GM19452 (cell line): ENCODE results near the gene UNC5B.
"Not testable (repeated sequence)": the region's sequence is repeated elsewhere in the genome, so short reads cannot be mapped to it uniquely, and the experiment has no call there.

ENCODE experiments used
- ATAC-seq: cut with Tn5 transposase; IDR thresholded peaks from one replicate; pipeline ENCODE4 v1.9.1; 2021; ENCODE audit not compliant: unreplicated experiment

Gene UNC5B

GRCh38 chr10:71266147-71266917 lies 54.0 kb downstream of the UNC5B start:
- ATAC-seq: no peak

GRCh38 chr10:71266918-71267442 lies 54.6 kb downstream of the UNC5B start:
- no peak for ATAC-seq

GRCh38 chr10:71267508-71268240 lies 55.3 kb downstream of the UNC5B start:
- no peak for ATAC-seq

- no peak for ATAC-seq
Observed at GRCh38 chr10:71268247-71268691, 55.9 kb downstream of the UNC5B start.

- no peak for ATAC-seq
Observed at GRCh38 chr10:71268758-71269157, 56.4 kb downstream of the UNC5B start.

- ATAC-seq: no peak
Observed at GRCh38 chr10:71269301-71270288, 57.2 kb downstream of the UNC5B start.

- ATAC-seq: no peak
Observed at GRCh38 chr10:71270301-71271220, 58.2 kb downstream of the UNC5B start.

- no peak for ATAC-seq
Observed at GRCh38 chr10:71271662-71272055, 59.3 kb downstream of the UNC5B start.

- no peak for ATAC-seq
Observed at GRCh38 chr10:71272056-71272771, 59.8 kb downstream of the UNC5B start.

GRCh38 chr10:71272974-71273373 lies 60.6 kb downstream of the UNC5B start:
- not testable (repeated sequence) for ATAC-seq

- no peak for ATAC-seq
Observed at GRCh38 chr10:71273506-71273905, 61.1 kb downstream of the UNC5B start.

- ATAC-seq: no peak
Observed at GRCh38 chr10:71274901-71275796, 62.8 kb downstream of the UNC5B start.

GRCh38 chr10:71276873-71277272 lies 64.5 kb downstream of the UNC5B start:
- ATAC-seq: no peak

- no peak for ATAC-seq
Observed at GRCh38 chr10:71277914-71278665, 65.7 kb downstream of the UNC5B start.

- no peak for ATAC-seq
Observed at GRCh38 chr10:71278691-71279588, 66.6 kb downstream of the UNC5B start.

- ATAC-seq: no peak
Observed at GRCh38 chr10:71279590-71280170, 67.3 kb downstream of the UNC5B start.
